A549 (cell line): ENCODE measurements around the gene MIOX. TPM values are rescaled to one million over a fixed set of nuclear protein-coding genes. Genes with fewer than 3 reads are reported as not detected.

ENCODE experiments used
- ATAC-seq, 2 experiments: fragments of 200-7000 bp in 1 of 2; fragments of >200 bp in 1 of 2; cut with Nextera tagmentation in 1 of 2; cut with Tn5 transposase in 1 of 2; 3 replicates each; pipeline versions ENCODE4 v1.8.0 to v1.9.1; 2018 to 2020; ENCODE audit warnings: mild to moderate bottlenecking in 1 of 2, moderate library complexity in 1 of 2
- CTCF ChIA-PET: fragments of 300-600 bp; sonication (Branson Sonifier 250); formaldehyde crosslinking; extraction: SDS; loops from one replicate; lab custom pipeline; 2021; ENCODE audit warnings: antibody characterized with exemption, inconsistent platforms; lab: Yijun Ruan, JAX
- POLR2A ChIA-PET: fragments of 350-600 bp; formaldehyde crosslinking; extraction: SDS; loops from one replicate; lab custom pipeline; 2021; ENCODE audit warnings: antibody characterized with exemption, inconsistent platforms; lab: Yijun Ruan, JAX
- DNase-seq, 2 experiments: peaks; one replicate each; pipeline versions ENCODE4 v3.0.0 to v3.0.0-alpha.2; 2011 to 2016; ENCODE audit warnings: low read depth in 1 of 2, low spot score in 1 of 2
- FAIRE-seq: peaks from 2 replicates; lab custom pipeline; 2011; peaks lifted over from hg19 to GRCh38; lab: Jason Lieb, UNC
- H3K27ac ChIP-seq, 2 experiments: fragments of >200 bp; sonication (Bioruptor Twin); formaldehyde crosslinking; 3 replicates each; pipeline ENCODE4 v1.5.1; 2016 to 2017
- H3K4me1 ChIP-seq: fragments of >200 bp; sonication (Bioruptor Twin); formaldehyde crosslinking; 3 replicates; pipeline ENCODE4 v1.6.1; 2016
- H3K4me2 ChIP-seq: fragments of >200 bp; sonication (Bioruptor Twin); formaldehyde crosslinking; 3 replicates; pipeline ENCODE4 v1.6.1; 2016
- H3K4me3 ChIP-seq: fragments of >200 bp; sonication (Bioruptor Twin); formaldehyde crosslinking; 3 replicates; pipeline ENCODE4 v1.5.1; 2016
- H3K9me3 ChIP-seq: fragments of >200 bp; sonication (Bioruptor Twin); formaldehyde crosslinking; 3 replicates; pipeline ENCODE4 v1.6.1; 2016
- ATOH8 ChIP-seq: fragments of 250-450 bp; sonication (Bioruptor Pico); IDR thresholded peaks from 2 replicates; pipeline ENCODE4 v1.5.0; 2020; ENCODE audit warnings: low read depth, mild to moderate bottlenecking, moderate library complexity
- BCL3 ChIP-seq: fragments of >200 bp; sonication (Bioruptor Twin); formaldehyde crosslinking; IDR thresholded peaks from 3 replicates; pipeline ENCODE4 v1.6.1; 2016
- CBX8 ChIP-seq: fragments of 200-600 bp; sonication (generic); IDR thresholded peaks from 2 replicates; pipeline ENCODE4 v1.6.1; 2016
- CHD2 ChIP-seq: fragments of 150-350 bp; IDR thresholded peaks from 2 replicates; pipeline ENCODE4 v1.6.1; 2014; ENCODE audit warnings: low read length; ENCODE audit not compliant: partially characterized antibody
- CHD4 ChIP-seq: fragments of 200-600 bp; sonication (generic); IDR thresholded peaks from 2 replicates; pipeline ENCODE4 v1.6.1; 2016; ENCODE audit warnings: antibody characterized with exemption, mild to moderate bottlenecking, borderline replicate concordance
- EHF ChIP-seq: fragments of 250-450 bp; sonication (Bioruptor Pico); IDR thresholded peaks from 2 replicates; pipeline ENCODE4 v1.5.0; 2020; ENCODE audit warnings: mild to moderate bottlenecking
- FOSL2 ChIP-seq, 2 experiments: fragments of 450-650 bp in 1 of 2; fragments of >200 bp in 1 of 2; sonication (Bioruptor Twin) in 1 of 2; formaldehyde crosslinking; IDR thresholded peaks; 2 replicates each; pipeline versions ENCODE4 v1.5.0 to v1.6.1; 2016 to 2020; ENCODE audit warnings: mild to moderate bottlenecking in 1 of 2, moderate library complexity in 1 of 2
- HDAC2 ChIP-seq: fragments of 200-600 bp; sonication (generic); IDR thresholded peaks from 2 replicates; pipeline ENCODE4 v1.6.1; 2016
- HEYL ChIP-seq: fragments of 250-450 bp; sonication (Bioruptor Pico); IDR thresholded peaks from 2 replicates; pipeline ENCODE4 v1.8.0; 2021; ENCODE audit warnings: mild to moderate bottlenecking, moderate library complexity
- HMGXB4 ChIP-seq: fragments of 250-450 bp; sonication (Bioruptor Pico); IDR thresholded peaks from 2 replicates; pipeline ENCODE4 v1.5.0; 2021; ENCODE audit warnings: mild to moderate bottlenecking, moderate library complexity, borderline replicate concordance
- HOXA7 ChIP-seq: fragments of 250-450 bp; sonication (Bioruptor Pico); IDR thresholded peaks from 2 replicates; pipeline ENCODE4 v1.5.0; 2020; ENCODE audit warnings: mild to moderate bottlenecking, moderate library complexity
- HOXB13 ChIP-seq: fragments of 250-450 bp; sonication (Bioruptor Pico); IDR thresholded peaks from 2 replicates; pipeline ENCODE4 v1.5.0; 2020; ENCODE audit warnings: low read depth, mild to moderate bottlenecking, moderate library complexity
- JUN ChIP-seq, 2 experiments: fragments of >200 bp; sonication (Bioruptor Twin); formaldehyde crosslinking; IDR thresholded peaks; 2 replicates in 1 of 2; 3 replicates in 1 of 2; pipeline ENCODE4 v1.6.1; 2016 to 2017
- KDM1A ChIP-seq: fragments of 200-600 bp; sonication (generic); IDR thresholded peaks from 2 replicates; pipeline ENCODE4 v1.6.1; 2016; ENCODE audit warnings: low read depth, mild to moderate bottlenecking
- NPAS2 ChIP-seq: fragments of 250-450 bp; sonication (Bioruptor Pico); IDR thresholded peaks from 2 replicates; pipeline ENCODE4 v1.8.0; 2022; ENCODE audit warnings: mild to moderate bottlenecking, moderate library complexity, borderline replicate concordance
- PHF8 ChIP-seq: fragments of 200-600 bp; sonication (generic); IDR thresholded peaks from 2 replicates; pipeline ENCODE4 v1.6.1; 2016; ENCODE audit warnings: low read depth, mild to moderate bottlenecking, antibody characterized with exemption, moderate library complexity, borderline replicate concordance
- RNF2 ChIP-seq: fragments of 200-600 bp; sonication (generic); IDR thresholded peaks from 2 replicates; pipeline ENCODE4 v1.6.1; 2016; ENCODE audit warnings: low read depth, mild to moderate bottlenecking, antibody characterized with exemption, moderate library complexity, borderline replicate concordance
- USF2 ChIP-seq: fragments of 450-650 bp; IDR thresholded peaks from 2 replicates; pipeline ENCODE4 v1.6.1; 2014; ENCODE audit warnings: antibody characterized with exemption
- ZFP36 ChIP-seq: fragments of 450-650 bp; IDR thresholded peaks from 2 replicates; pipeline ENCODE4 v1.6.1; 2014; ENCODE audit warnings: borderline replicate concordance; ENCODE audit not compliant: partially characterized antibody
- WGBS: methylation state at CpG from one replicate; pipeline ENCODE4 v1.1.6; 2017; ENCODE audit errors: missing lambda C conversion rate; 5-methylcytosine and 5-hydroxymethylcytosine counted together
- polyA minus RNA-seq: library from RNA; depleted of rRNA, polyadenylated mRNA; stranded (reverse); fragments of >200 nt; gene quantifications from 2 replicates; pipeline ENCODE4 v1.2.3, GENCODE V29; 2011; rRNA and poly(A)+ RNA removed
- polyA plus RNA-seq, 4 experiments: library from polyadenylated mRNA; depleted of rRNA in 3 of 4; stranded (reverse); fragments of >200 nt; fragmentation: RNase III in 1 of 4; extraction: RNeasy Plus Mini Kit Qiagen cat#74134 plus additional on column Dnase treatment in 1 of 4; gene quantifications; 2 replicates in 3 of 4; 3 replicates in 1 of 4; pipeline ENCODE4 v1.2.3, GENCODE V29; 2011 to 2017

The MIOX gene
- polyA plus RNA-seq (2011; rRNA removed) (0.08 and 0.20 TPM in 2 replicates), polyA plus RNA-seq (2017; fragmentation: RNase III; extraction: RNeasy Plus Mini Kit Qiagen cat#74134 plus additional on column Dnase treatment) (not detected in 3 replicates), polyA minus RNA-seq (not detected in 2 replicates)
- 0.06 and 0.11 TPM in 2 replicates for polyA plus RNA-seq (2012; cell fraction: cytosol; rRNA removed)
- polyA plus RNA-seq (2012; cell fraction: nucleus; rRNA removed), result 0.39 and 1.00 TPM in 2 replicates

- TF ChIP-seq USF2, result no peak
- TF ChIP-seq JUN (IDR thresholded peaks at IDR 0.05), result no peak
- TF ChIP-seq PHF8, result no peak
- TF ChIP-seq HEYL, result no peak
- no peak for TF ChIP-seq ATOH8 (CRISPR knock-in tag)
- no peak for TF ChIP-seq HDAC2
- TF ChIP-seq EHF (CRISPR knock-in tag), result no peak
- TF ChIP-seq ZFP36, result no peak
- TF ChIP-seq, all 56 proteins: peak for 0
- ATAC-seq, result peak; percentile 28 to 60; a peak in 4 of 6 replicates
- DNase-seq, result no peak
- ChIA-PET POLR2A (no interaction called here), CTCF (interaction anchor here (1.5 to 1.9 kb wide), 2 partner anchors 11 to 134 kb away, joined by 4 to 9 read pairs; no protein-coding TSS in a partner anchor)
- Histone ChIP-seq H3K9me3 (no peaks in the 10 kb centered on the region), H3K4me3 (no peak within 1 kb of the TSS), H3K4me1 (peaks cover 24% of the 10 kb centered on the region; the same call in 2 of the 3 replicates), H3K27ac (0 out of 6 replicates have a peak within 1 kb of the TSS, but pooled peaks of 1 of the 2 experiments have one; percentile 45), H3K4me2 (no peak within 1 kb of the TSS)
- FAIRE-seq, result no peak
- WGBS, result 62% methylated on average over 13 of the region's 23 CpGs
Measured at GRCh38 chr22:50486561-50487289, at the start of gene MIOX. Gene MIOX (plus strand): TSS chr22:50486859. CDS start chr22:50486898, 39 bp downstream.

- no peak overlapping the region for H3K4me2 ChIP-seq
- H3K4me3 ChIP-seq, result no peak overlapping the region
- H3K9me3 ChIP-seq, result no peaks in the 10 kb centered on the region
- H3K4me1 ChIP-seq, result no peaks in the 10 kb centered on the region
- no peak for DNase-seq
- POLR2A ChIA-PET, result no interaction called here
- 89% methylated on average over 16 of the region's 36 CpGs for WGBS
- no peak for ATAC-seq
- CTCF ChIA-PET, result interaction anchor here (1.0 to 1.6 kb wide), 4 partner anchors 7 to 23 kb away, joined by 3 to 5 read pairs (median 3); no protein-coding TSS in a partner anchor
- TF ChIP-seq NPAS2, result no peak
- TF ChIP-seq CBX8, result no peak
- TF ChIP-seq HOXA7 (CRISPR knock-in tag), result no peak
- TF ChIP-seq, all 56 proteins: peak for 0
- no peak for FAIRE-seq
- no peak overlapping the region for H3K27ac ChIP-seq
Measured at GRCh38 chr22:50437511-50438304, 49.0 kb upstream of the MIOX start.

- 90% methylated on average over 18 of the region's 34 CpGs for WGBS
- ChIA-PET CTCF (interaction anchor here (0.9 to 1.6 kb wide), 5 partner anchors 8 to 47 kb away, joined by 3 to 5 read pairs (median 3); no protein-coding TSS in a partner anchor), POLR2A (no interaction called here)
- no peak overlapping the region for H3K27ac ChIP-seq
- H3K9me3 ChIP-seq, result no peaks in the 10 kb centered on the region
- no peak overlapping the region for H3K4me3 ChIP-seq
- FAIRE-seq (no peak), DNase-seq (no peak), ATAC-seq (no peak)
- no peaks in the 10 kb centered on the region for H3K4me1 ChIP-seq
- TF ChIP-seq RNF2 (no peak), CHD2 (no peak), CHD4 (no peak), BCL3 (no peak), FOSL2 (IDR thresholded peaks at IDR 0.05) (no peak), FOSL2 (CRISPR knock-in tag; IDR thresholded peaks at IDR 0.05) (no peak), ATOH8 (CRISPR knock-in tag) (no peak), HMGXB4 (CRISPR knock-in tag) (no peak), HOXB13 (no peak), KDM1A (no peak), HEYL (no peak)
- no peak overlapping the region for H3K4me2 ChIP-seq
Measured at GRCh38 chr22:50438305-50439275, 48.1 kb upstream of the MIOX start.
